Natural killer cell treated with Interleukin-12 subunit alpha and Interleukin-12 subunit beta and Interleukin-15 and Interleukin-18, amount 100 ng/mL, for 72 hours (primary cell): ENCODE data around the gene SH2D7. TPM values are rescaled to one million over a fixed set of nuclear protein-coding genes. Genes with fewer than 3 reads are reported as not detected.
A peak's percentile ranks its signal among the peaks of the same experiment; 100 is the strongest.

Experiments used
- ATAC-seq, 2 donors: fragments of 150-1000 bp; cut with Tn5 transposase in 1 of 2; sonication (Bioruptor Pico), chemical (Tn5 transposase) in 1 of 2; 2 replicates each; pipeline ENCODE4 v1.10.0; 2021
- DNase-seq: peaks from one replicate; pipeline ENCODE4 v3.0.0; 2022; ENCODE audit warnings: low spot score
- H3K27ac Mint-ChIP-seq, 2 donors: 1 replicate in 1 of 2; 2 replicates in 1 of 2; pipeline ENCODE4 v1.8.0; 2022; ENCODE audit warnings: mixed read lengths in 2 of 2, mild to moderate bottlenecking in 1 of 2, moderate library complexity in 1 of 2
- H3K27me3 Mint-ChIP-seq, 2 donors: 1 replicate in 1 of 2; 2 replicates in 1 of 2; pipeline ENCODE4 v1.8.0; 2022; ENCODE audit warnings: mixed read lengths in 2 of 2
- H3K36me3 Mint-ChIP-seq: one replicate; pipeline ENCODE4 v1.8.0; 2022; ENCODE audit warnings: mixed read lengths
- H3K4me1 Mint-ChIP-seq, 2 donors: 1 replicate in 1 of 2; 2 replicates in 1 of 2; pipeline ENCODE4 v1.8.0; 2022; ENCODE audit warnings: low read depth in 2 of 2, mixed read lengths in 2 of 2, mild to moderate bottlenecking in 1 of 2
- H3K4me3 Mint-ChIP-seq: one replicate; pipeline ENCODE4 v1.8.0; 2022; ENCODE audit warnings: mixed read lengths
- H3K9me3 Mint-ChIP-seq: 2 replicates; pipeline ENCODE4 v1.8.0; 2022; ENCODE audit warnings: mixed read lengths
- total RNA-seq, 2 donors: library from RNA; stranded (reverse); gene quantifications; one replicate each; pipeline ENCODE4 v1.2.3, GENCODE V29; 2022

Gene SH2D7
- total RNA-seq, 2 donors from 2014 or later, result not detected

- Mint-ChIP-seq H3K27ac (peak within 1 kb of the TSS; percentile 84 to 94), H3K27me3 (no peaks in the 10 kb centered on the region), H3K4me3 (peak within 1 kb of the TSS; percentile 99), H3K36me3 (peaks cover 12% of the 10 kb centered on the region), H3K9me3 (no peaks in the 10 kb centered on the region), H3K4me1 (peaks cover 35 to 41% of the 10 kb centered on the region in 2 donors)
- ATAC-seq (peak; percentile 91 to 94), DNase-seq (peak; percentile 75)
These were observed 15.1 kb upstream of the SH2D7 start, which contains the start of gene TBC1D2B for GRCh38 chr15:78077053-78077870. Gene TBC1D2B (minus strand): TSS chr15:78077711. CDS start chr15:78077652, 59 bp downstream.

- peak overlapping the region; percentile 77 to 94 for H3K27ac Mint-ChIP-seq
- peaks cover 12% of the 10 kb centered on the region for H3K36me3 Mint-ChIP-seq
- H3K9me3 Mint-ChIP-seq, result no peaks in the 10 kb centered on the region
- DNase-seq (no peak), ATAC-seq (no peak)
- H3K4me1 Mint-ChIP-seq, result peaks cover 35% of the 10 kb centered on the region in 2 donors
- peak overlapping the region; percentile 91 for H3K4me3 Mint-ChIP-seq
- H3K27me3 Mint-ChIP-seq, result no peaks in the 10 kb centered on the region
These were observed 14.5 kb upstream of the SH2D7 start for GRCh38 chr15:78077871-78078210.

- Mint-ChIP-seq H3K4me3 (no peak overlapping the region), H3K27ac (peak overlapping the region in 1 of 2 donors; percentile 45)
- no peak for ATAC-seq
These were observed 12.9 kb upstream of the SH2D7 start for GRCh38 chr15:78079298-78080087.

GRCh38 chr15:78080088-78080460 lies 12.3 kb upstream of the SH2D7 start:
- no peak overlapping the region for H3K4me3 Mint-ChIP-seq
- no peaks in the 10 kb centered on the region for H3K9me3 Mint-ChIP-seq
- ATAC-seq (no peak), DNase-seq (no peak)
- H3K27ac Mint-ChIP-seq, result no peak overlapping the region
- H3K36me3 Mint-ChIP-seq, result peaks cover 5% of the 10 kb centered on the region
- H3K27me3 Mint-ChIP-seq, result no peaks in the 10 kb centered on the region
- peaks cover 23 to 29% of the 10 kb centered on the region in 2 donors for H3K4me1 Mint-ChIP-seq

More at GRCh38 chr15:78079298-78080087, 12.9 kb upstream of the SH2D7 start:
- Mint-ChIP-seq H3K27me3 (no peaks in the 10 kb centered on the region), H3K4me1 (peaks cover 27 to 31% of the 10 kb centered on the region in 2 donors), H3K36me3 (peaks cover 9% of the 10 kb centered on the region), H3K9me3 (no peaks in the 10 kb centered on the region)
- no peak for DNase-seq

- peaks cover 6 to 17% of the 10 kb centered on the region in 2 donors for H3K4me1 Mint-ChIP-seq
- H3K9me3 Mint-ChIP-seq, result no peaks in the 10 kb centered on the region
- ATAC-seq (peak; percentile 52 to 75), DNase-seq (peak; percentile 66)
- no peaks in the 10 kb centered on the region for H3K27me3 Mint-ChIP-seq
- no peaks in the 10 kb centered on the region for H3K36me3 Mint-ChIP-seq
- H3K27ac Mint-ChIP-seq, result peak overlapping the region; percentile 19 to 85
- no peak overlapping the region for H3K4me3 Mint-ChIP-seq
These were observed 10.1 kb upstream of the SH2D7 start for GRCh38 chr15:78082106-78082742.

GRCh38 chr15:78082743-78083110 lies 9.6 kb upstream of the SH2D7 start:
- no peak overlapping the region for H3K4me3 Mint-ChIP-seq
- DNase-seq (no peak), ATAC-seq (no peak)
- peak overlapping the region in 1 of 2 donors; percentile 85 for H3K27ac Mint-ChIP-seq
- no peaks in the 10 kb centered on the region for H3K9me3 Mint-ChIP-seq
- no peaks in the 10 kb centered on the region for H3K27me3 Mint-ChIP-seq
- no peaks in the 10 kb centered on the region for H3K36me3 Mint-ChIP-seq
- peaks cover 6 to 17% of the 10 kb centered on the region in 2 donors for H3K4me1 Mint-ChIP-seq

- Mint-ChIP-seq H3K4me3 (no peak overlapping the region), H3K4me1 (peaks cover 1 to 13% of the 10 kb centered on the region in 2 donors), H3K9me3 (no peaks in the 10 kb centered on the region), H3K27ac (no peak overlapping the region), H3K36me3 (no peaks in the 10 kb centered on the region), H3K27me3 (no peaks in the 10 kb centered on the region)
- DNase-seq (no peak), ATAC-seq (no peak)
These were observed 9.2 kb upstream of the SH2D7 start for GRCh38 chr15:78083186-78083585.

- ATAC-seq (no peak), DNase-seq (no peak)
- no peaks in the 10 kb centered on the region for H3K9me3 Mint-ChIP-seq
- no peaks in the 10 kb centered on the region for H3K36me3 Mint-ChIP-seq
- H3K4me1 Mint-ChIP-seq, result peaks cover 0 to 13% of the 10 kb centered on the region in 2 donors
- no peak overlapping the region for H3K4me3 Mint-ChIP-seq
- H3K27me3 Mint-ChIP-seq, result no peaks in the 10 kb centered on the region
- peak overlapping the region in 1 of 2 donors; percentile 22 for H3K27ac Mint-ChIP-seq
These were observed 8.5 kb upstream of the SH2D7 start for GRCh38 chr15:78083687-78084448.

- no peak for DNase-seq
- H3K4me1 Mint-ChIP-seq, result peaks cover 0 to 13% of the 10 kb centered on the region in 2 donors
These were observed 8.0 kb upstream of the SH2D7 start for GRCh38 chr15:78084449-78084750.

GRCh38 chr15:78085928-78086327 lies 6.4 kb upstream of the SH2D7 start:
- DNase-seq (no peak), ATAC-seq (no peak)
- H3K9me3 Mint-ChIP-seq, result no peaks in the 10 kb centered on the region
- H3K27me3 Mint-ChIP-seq, result no peaks in the 10 kb centered on the region
- no peak overlapping the region for H3K4me3 Mint-ChIP-seq
- peaks cover 0 to 13% of the 10 kb centered on the region in 2 donors for H3K4me1 Mint-ChIP-seq
- peak overlapping the region in 1 of 2 donors; percentile 31 for H3K27ac Mint-ChIP-seq
- no peaks in the 10 kb centered on the region for H3K36me3 Mint-ChIP-seq

More at GRCh38 chr15:78084449-78084750, 8.0 kb upstream of the SH2D7 start:
- Mint-ChIP-seq H3K27ac (peak overlapping the region in 1 of 2 donors; percentile 22), H3K27me3 (no peaks in the 10 kb centered on the region), H3K4me3 (no peak overlapping the region), H3K9me3 (no peaks in the 10 kb centered on the region), H3K36me3 (no peaks in the 10 kb centered on the region)
- no peak for ATAC-seq

- Mint-ChIP-seq H3K27ac (no peak overlapping the region), H3K36me3 (no peaks in the 10 kb centered on the region), H3K9me3 (no peaks in the 10 kb centered on the region), H3K4me3 (no peak overlapping the region), H3K4me1 (peaks cover 3 to 6% of the 10 kb centered on the region in 2 donors), H3K27me3 (peaks cover 0 to 3% of the 10 kb centered on the region in 2 donors)
- ATAC-seq (no peak), DNase-seq (no peak)
These were observed 4.2 kb upstream of the SH2D7 start for GRCh38 chr15:78087951-78088772.

GRCh38 chr15:78088773-78089080 lies 3.6 kb upstream of the SH2D7 start:
- Mint-ChIP-seq H3K9me3 (no peaks in the 10 kb centered on the region), H3K4me1 (peaks cover 3 to 6% of the 10 kb centered on the region in 2 donors), H3K27ac (no peak overlapping the region), H3K36me3 (no peaks in the 10 kb centered on the region), H3K27me3 (peaks cover 0 to 3% of the 10 kb centered on the region in 2 donors), H3K4me3 (no peak overlapping the region)
- DNase-seq, result no peak
- no peak for ATAC-seq
